HG03064 (cell line): ENCODE measurements around the gene TRERF1.

Experiments used
- ATAC-seq: cut with Tn5 transposase; IDR thresholded peaks from one replicate; pipeline ENCODE4 v1.9.1; 2021; ENCODE audit warnings: low read depth; ENCODE audit not compliant: unreplicated experiment

The TRERF1 gene

GRCh38 chr6:42400061-42400760 is 51.5 kb downstream of the TRERF1 start:
- no peak for ATAC-seq

DNA sequence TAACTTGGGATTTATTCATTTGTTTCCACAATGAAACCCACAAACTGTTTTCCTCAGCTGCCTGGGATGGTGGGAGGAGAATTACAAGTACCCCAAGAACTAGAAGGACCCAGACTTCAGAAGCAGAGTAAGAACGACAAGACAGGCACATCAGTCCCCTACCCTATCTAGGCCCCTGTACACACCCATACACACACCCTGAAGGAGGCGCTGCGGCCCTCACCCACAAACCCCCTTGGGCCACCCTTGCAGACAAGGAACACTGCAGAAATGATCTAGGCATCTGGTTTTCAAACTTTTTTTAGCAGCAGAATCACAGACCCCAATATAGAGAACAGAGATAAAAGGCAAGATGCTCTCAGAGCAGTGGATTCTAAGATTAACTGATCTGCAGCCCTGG is 55.0 kb downstream of the TRERF1 start:
- no peak for ATAC-seq

DNA sequence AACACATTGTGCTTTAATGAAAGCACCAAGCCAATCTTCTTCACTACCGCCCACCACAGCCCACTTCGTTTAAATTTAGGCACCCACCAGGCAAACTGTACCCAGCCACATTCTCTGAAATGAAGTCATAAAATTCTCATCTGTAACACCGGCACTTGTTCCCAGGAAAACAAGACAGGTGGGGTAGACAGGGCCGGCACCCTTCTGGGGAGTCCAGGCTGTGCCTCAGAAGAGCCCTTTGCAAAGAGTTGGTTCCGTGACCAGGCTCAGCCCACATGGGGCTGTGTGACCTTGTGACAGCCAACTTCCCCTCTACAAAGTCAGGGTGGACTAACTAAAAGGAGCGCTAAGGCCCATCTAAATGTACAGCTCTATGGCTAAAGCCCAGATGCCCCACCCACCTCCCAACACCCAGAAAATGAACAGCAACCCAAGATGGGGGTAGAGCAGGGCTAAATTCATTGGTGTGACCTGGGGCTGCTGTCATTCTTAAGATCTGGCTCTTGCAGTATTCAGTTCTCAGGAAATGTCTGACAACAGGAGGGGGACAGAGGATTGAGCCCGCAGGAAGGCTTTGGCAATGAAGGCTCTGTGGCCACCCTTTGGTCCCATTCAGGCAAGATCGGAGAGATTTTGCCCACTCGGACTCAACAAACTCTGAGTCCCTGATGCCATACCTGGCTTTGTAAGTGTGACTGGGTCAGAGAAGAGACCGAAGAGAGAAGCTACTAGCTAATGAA is 56.7 kb downstream of the TRERF1 start:
- ATAC-seq = no peak

DNA sequence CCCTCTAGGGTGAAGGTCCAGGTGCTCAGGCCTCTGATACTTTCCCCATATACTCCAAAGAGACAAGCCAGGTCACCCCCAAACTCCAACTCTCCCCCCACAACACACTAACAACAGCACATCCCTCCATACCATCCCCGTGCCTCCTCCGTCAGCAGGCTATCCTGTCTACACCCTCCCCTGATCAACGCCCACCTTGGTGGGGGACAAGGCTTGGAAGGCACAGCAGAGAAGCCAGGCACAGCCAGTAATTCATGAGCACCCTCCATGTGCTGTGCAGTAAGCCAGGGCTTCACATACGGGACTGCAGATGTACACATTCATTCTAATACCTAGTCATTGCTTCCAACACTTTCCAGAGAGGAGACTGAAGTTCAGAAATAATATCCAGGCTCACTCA is 57.6 kb downstream of the TRERF1 start:
- no peak for ATAC-seq

DNA sequence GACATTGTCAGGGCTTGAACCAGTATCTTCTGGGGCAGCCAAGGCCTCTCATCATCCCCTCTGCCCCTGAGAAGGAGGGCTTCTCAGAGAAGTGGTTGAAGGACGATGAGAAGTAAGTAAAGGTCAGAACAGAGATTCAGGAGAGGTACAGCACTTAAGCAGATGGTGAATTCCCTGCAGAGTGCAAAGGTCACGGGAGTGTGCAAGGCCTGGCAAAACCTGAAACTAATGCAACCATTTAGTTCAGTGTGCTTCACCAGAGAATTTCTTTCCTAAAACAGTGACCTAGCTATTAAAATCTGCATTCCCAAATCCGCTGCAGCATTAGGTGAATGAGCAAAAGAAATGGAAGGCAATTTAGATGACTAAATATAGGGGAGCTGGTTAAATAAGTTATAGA is 58.4 kb downstream of the TRERF1 start:
- no peak for ATAC-seq

GRCh38 chr6:42392833-42393232 is 58.9 kb downstream of the TRERF1 start:
- no peak for ATAC-seq

DNA sequence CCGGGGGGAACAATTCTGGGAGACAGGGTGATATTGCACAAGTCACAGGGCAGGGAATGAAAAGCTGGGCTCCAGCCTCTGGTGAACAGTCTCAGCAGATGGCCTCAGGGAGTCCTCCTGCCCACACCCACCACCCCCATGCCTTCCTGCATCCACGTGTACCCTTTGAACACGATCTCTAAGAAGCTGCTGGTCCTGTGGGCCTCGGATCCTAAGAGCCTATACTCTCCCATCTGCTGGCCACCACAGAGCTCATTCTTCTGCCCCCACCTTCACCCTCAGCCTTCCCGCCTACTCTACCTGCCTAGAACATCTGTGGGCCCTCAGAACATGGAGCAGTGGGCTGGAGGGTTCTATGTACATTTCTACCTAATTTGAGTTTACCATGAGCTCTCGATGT is 60.3 kb downstream of the TRERF1 start:
- no peak for ATAC-seq

DNA sequence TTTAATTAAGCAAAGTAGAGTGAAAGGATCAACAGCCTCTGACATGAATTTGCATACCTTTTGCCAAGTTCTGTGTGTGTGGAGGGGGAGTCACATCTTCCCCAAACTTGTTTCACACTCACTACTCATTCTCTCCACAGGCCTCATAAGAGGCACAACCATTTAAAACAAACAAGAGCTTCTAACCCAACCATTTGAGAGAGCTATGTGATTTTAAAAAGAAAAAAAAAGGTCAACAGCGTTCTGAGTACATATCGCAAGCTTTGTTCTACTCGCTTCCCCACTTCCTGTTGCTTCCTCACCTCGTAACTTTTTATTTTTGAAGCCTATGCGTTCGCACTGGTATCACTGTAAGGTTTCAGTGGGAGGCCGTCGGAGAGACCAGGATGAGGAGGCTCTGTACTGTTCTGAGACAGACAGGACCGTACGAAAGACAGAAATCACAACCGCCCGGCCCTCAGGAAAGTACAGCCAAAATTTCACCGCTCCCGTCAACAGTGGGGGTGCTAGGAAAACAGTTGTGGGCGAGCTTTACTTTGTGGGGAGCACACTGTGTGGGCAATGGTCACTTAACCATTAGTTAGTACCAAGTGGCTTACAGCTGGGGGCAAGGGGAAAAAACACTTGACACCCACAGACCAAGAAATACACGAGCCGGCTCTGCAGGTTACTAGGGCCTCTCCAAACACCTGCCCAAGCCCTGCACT is 61.3 kb downstream of the TRERF1 start:
- ATAC-seq = no peak

DNA sequence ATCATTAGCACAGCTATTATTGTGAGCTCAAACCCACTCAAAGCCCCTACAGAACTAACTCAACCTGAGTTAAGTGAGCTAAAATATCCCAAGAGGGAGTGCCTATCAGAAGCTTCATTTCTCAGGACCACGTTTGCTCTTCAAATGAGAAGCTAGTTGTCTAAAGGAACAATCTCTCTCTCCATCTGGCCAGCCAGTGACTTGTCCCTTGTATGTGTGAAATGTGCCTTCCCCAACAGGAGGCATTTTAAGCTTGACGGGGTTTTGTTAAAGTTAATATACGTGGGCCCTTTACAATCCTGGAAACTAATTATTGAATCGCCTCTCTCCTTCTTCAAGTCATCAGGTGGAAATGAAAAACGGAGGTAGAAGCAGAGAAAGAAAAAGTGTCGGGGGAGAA is 62.0 kb downstream of the TRERF1 start:
- no peak for ATAC-seq

- no peak for ATAC-seq
These were observed 63.7 kb downstream of the TRERF1 start for GRCh38 chr6:42388046-42388445.

DNA sequence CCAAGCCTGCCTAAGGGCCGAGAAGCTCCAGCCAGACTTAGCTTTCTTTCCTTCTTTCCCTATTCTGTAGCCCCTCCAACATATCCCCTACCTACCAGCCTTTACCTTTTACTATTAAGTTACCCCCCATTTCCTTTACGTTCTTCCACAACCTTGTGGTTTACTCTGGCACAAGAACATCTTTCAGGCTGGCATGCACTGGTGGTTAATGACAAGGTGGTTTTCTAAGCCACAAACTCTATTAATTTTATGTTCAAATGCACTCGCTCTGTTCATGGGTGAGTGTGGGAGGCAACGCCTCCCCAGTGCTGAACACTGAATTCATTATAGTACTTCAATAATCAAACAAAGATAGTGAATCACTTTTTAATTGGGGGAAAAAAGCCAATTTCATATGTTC is 64.4 kb downstream of the TRERF1 start:
- ATAC-seq = no peak

- ATAC-seq = no peak
These were observed 66.4 kb downstream of the TRERF1 start for GRCh38 chr6:42385339-42385738.

- ATAC-seq = no peak
These were observed 68.1 kb downstream of the TRERF1 start for GRCh38 chr6:42383421-42384205.

DNA sequence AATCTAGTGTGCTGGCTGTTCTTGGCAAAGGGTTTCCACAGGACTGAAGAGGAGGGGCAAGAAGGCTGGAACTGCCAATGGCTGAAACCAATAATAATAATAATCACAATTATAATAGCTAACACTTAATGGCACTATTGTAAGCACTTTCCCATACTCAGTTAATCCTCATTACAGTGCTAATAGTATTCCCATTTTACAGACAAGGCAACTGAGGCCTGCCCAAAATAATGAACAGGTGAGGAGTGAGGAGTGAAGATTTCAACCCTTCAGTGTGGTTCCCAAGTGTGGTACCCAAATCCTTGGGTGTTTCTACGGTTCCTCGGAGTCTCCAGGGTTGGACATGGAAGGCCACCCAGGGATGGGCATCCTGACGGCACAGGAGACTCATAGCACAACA is 69.9 kb downstream of the TRERF1 start:
- ATAC-seq = no peak

GRCh38 chr6:42380228-42380979 is 71.3 kb downstream of the TRERF1 start:
- no peak for ATAC-seq

DNA sequence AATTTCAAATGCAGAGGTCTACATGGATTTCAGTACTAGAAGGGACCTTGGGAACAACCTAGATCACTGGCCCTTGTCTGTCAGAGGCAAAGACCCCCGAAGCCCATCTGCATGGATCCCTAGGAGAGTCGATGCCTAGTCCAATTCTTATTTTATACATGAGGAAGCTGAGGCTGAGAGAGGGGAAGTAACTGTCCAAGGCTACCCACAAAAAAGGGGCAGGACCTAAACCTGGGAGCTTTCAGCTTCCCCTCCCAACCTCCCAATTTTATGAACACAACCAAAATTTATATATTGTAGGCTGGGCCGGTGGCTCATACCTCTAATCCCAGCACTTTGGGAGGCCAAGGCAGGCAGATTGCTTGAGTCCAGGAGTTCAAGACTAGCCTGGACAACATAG is 73.2 kb downstream of the TRERF1 start:
- no peak for ATAC-seq

- no peak for ATAC-seq
These were observed 73.6 kb downstream of the TRERF1 start for GRCh38 chr6:42378125-42378524.

DNA sequence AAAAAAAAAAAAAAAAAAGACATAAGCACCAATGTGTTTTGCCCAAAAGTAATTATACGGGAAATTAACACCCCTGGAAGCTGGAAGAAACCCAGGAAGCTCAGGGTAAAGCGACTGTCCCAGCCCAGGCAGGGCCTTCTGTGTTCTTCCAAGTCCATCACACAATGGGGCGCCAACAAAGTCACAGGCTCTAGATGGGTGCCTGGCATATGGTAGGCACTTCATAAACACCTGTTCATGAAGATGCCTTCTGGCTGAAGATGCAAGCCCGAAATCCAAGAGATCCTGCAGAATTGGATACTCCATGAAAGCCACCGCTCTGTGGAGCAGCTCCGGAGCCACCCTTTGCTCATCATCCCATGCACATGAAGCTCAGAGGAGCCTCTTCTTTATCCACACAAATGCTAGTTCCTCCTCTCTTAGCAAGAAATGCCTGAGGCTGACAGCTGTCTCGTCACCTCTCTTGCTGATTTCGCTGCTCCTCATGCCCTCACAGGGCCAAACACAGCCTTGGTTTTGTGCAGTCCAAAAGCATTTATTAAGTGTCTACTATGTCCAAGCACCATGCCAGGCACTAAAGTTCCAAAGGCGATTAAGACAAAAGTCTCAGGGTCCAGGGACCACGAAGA is 76.6 kb downstream of the TRERF1 start:
- no peak for ATAC-seq

- no peak for ATAC-seq
These were observed 77.6 kb downstream of the TRERF1 start for GRCh38 chr6:42374018-42374669.
